ENCODE results near the gene TDRD5.

DNA sequence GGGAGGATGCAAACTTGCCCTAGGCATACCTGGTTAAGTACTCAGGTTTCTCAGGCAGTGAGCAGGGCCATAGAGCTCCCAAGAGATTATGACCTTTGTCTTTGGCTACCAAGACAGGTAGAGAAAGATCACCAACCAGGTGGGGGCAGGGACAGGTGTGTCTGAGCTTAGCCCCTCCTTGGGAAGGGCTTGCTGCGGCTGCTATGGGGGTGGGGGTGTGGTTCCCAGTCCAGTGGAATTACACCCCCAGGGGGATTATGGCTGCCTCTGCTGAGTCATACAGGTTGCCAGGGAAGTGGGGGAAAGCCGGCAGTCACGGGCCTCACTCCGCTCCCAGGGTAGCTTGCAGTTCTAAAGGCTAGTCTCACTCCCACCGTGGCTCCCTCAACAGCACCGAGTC, 86.2 kb downstream of the TDRD5 start:
- TF ChIP-seq POLR2A (IDR thresholded peaks at IDR 0.05) = no peak
- TF ChIP-seq, protein P1, sequence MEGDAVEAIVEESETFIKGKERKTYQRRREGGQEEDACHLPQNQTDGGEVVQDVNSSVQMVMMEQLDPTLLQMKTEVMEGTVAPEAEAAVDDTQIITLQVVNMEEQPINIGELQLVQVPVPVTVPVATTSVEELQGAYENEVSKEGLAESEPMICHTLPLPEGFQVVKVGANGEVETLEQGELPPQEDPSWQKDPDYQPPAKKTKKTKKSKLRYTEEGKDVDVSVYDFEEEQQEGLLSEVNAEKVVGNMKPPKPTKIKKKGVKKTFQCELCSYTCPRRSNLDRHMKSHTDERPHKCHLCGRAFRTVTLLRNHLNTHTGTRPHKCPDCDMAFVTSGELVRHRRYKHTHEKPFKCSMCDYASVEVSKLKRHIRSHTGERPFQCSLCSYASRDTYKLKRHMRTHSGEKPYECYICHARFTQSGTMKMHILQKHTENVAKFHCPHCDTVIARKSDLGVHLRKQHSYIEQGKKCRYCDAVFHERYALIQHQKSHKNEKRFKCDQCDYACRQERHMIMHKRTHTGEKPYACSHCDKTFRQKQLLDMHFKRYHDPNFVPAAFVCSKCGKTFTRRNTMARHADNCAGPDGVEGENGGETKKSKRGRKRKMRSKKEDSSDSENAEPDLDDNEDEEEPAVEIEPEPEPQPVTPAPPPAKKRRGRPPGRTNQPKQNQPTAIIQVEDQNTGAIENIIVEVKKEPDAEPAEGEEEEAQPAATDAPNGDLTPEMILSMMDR (IDR thresholded peaks at IDR 0.05) = no peak

Measured in body of pancreas (tissue), 4 donors.